Left renal cortex interstitium (tissue), 4 donors: ENCODE results near the gene UBR3. TPM values are rescaled to one million over a fixed set of nuclear protein-coding genes. Genes with fewer than 3 reads are reported as not detected.
"Not testable (repeated sequence)": the region's sequence is repeated elsewhere in the genome, so short reads cannot be mapped to it uniquely, and the experiment has no call there.

Source experiments
- DNase-seq, 4 donors: peaks; one replicate each; pipeline ENCODE4 v3.0.0-alpha.2; 2013; ENCODE audit warnings: low read depth in 4 of 4, low spot score in 2 of 4, missing footprints in 1 of 4
- polyA plus RNA-seq, 4 donors: library from polyadenylated mRNA; unstranded; fragments of 120-200 nt; gene quantifications; one replicate each; pipeline ENCODE4 v1.2.1, GENCODE V29; 2013; ENCODE audit not compliant: insufficient read length in 4 of 4

UBR3 gene
- polyA plus RNA-seq, 4 donors: 30.4 to 47.2 (median 39.1) TPM

GRCh38 chr2:169820101-169820500 is 7.2 kb upstream of the UBR3 start:
- not testable (repeated sequence) for DNase-seq

DNA sequence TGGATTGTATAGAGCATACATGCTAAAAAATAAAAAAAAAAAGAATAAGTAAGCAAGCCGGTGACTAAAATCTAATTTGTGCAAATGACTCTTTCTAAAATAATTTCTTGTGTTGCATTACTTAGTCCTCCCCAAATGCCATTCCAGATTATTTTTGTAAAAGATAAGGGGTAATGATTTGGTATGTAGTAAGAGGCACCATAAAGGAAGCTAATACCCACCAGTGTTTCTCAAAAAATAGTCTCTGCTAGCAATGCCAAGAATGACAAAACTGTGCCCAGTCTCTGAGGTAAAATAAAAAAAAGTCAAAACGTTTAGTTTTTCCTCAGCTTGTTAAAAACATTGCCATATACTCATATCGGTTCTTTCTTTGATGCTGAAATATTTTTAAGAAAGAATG is 5.2 kb upstream of the UBR3 start:
- DNase-seq: no peak

GRCh38 chr2:169822785-169823392 is 4.4 kb upstream of the UBR3 start:
- DNase-seq: no peak

GRCh38 chr2:169823996-169824372 is 3.3 kb upstream of the UBR3 start:
- no peak for DNase-seq

- DNase-seq: peak in 3 of 4 donors; percentile 59 to 75 (median 71)
Measured at GRCh38 chr2:169824373-169825333, 2.6 kb upstream of the UBR3 start, which contains the start of gene METTL5. METTL5 (minus strand) TSS chr2:169824905; CDS start chr2:169824597, 308 bp downstream.

GRCh38 chr2:169828141-169828811 is 1.0 kb downstream of the UBR3 start:
- peak in 2 of 4 donors; percentile 15 to 34 for DNase-seq

DNA sequence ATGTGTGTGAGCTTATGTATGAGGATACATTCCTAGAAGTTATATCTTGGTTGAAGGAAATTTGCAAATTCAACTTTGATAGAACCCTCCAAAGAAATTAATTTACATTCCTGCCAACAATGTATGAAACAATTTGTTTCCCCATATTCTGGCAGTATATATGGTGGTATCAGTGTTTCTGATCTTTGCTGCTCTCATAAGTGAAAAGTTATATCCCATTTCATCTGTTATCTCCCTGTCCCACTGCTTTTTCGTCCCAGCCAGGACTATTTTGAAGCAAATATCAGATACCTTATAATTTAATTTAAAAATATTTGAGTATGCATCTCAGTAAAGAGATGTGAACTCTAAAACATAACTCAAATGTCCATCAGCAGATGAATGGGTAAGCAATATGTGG is 7.1 kb downstream of the UBR3 start:
- DNase-seq: no peak

GRCh38 chr2:169838743-169839489 is 11.7 kb downstream of the UBR3 start:
- DNase-seq: no peak

- DNase-seq: peak in 2 of 4 donors; percentile 3 to 4
Measured at GRCh38 chr2:169839954-169840746, 12.9 kb downstream of the UBR3 start.

DNA sequence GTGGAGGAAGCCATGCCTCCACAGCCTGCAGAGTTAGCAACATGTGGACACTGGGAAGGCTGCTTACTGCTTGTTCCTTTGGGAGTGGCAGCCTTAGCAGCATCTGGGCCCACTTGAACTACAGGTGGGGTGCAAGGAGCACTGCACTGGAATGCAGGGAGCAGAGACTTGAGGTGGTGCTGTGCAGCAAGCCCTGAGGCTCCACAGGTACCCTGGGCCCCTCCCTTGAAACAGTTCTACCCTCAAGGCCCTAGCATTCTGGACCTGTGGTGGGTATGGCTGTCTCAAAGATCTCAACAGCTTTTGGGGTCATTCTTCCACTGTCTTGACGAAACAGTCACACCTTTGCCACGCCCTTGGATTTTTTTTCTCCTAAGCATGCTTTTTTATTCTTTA is 13.5 kb downstream of the UBR3 start:
- no peak for DNase-seq

GRCh38 chr2:169841625-169842024 is 14.4 kb downstream of the UBR3 start:
- not testable (repeated sequence) for DNase-seq

GRCh38 chr2:169845016-169845415 is 17.8 kb downstream of the UBR3 start:
- no peak for DNase-seq

- not testable (repeated sequence) for DNase-seq
Measured at GRCh38 chr2:169848959-169849693, 21.9 kb downstream of the UBR3 start.

DNA sequence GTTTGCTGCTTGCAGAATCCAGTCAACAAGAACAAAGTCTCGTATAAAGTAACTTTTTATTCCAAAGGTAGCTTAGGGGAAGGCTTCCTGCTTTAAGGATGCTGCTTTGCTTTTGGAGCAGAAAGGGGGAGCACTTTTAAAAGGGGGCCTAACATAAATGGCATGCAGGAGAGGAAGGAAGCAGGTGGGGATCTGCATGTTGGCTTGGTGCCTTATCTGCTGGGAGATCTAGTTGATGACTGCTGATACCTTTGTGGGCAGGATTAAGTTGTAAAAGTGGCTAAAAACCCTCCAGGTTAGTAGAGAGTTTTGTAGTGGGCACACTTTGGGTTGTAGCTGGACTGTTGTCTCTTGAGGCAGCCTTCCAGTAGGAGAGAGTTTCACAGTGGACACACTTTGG is 22.5 kb downstream of the UBR3 start:
- no peak for DNase-seq

GRCh38 chr2:169853041-169853668 is 25.9 kb downstream of the UBR3 start:
- no peak for DNase-seq

- not testable (repeated sequence) for DNase-seq
Measured at GRCh38 chr2:169855281-169856258, 28.3 kb downstream of the UBR3 start.

GRCh38 chr2:169859423-169859822 is 32.2 kb downstream of the UBR3 start:
- DNase-seq: no peak
